SK-N-SH (cell line): Measurements from ENCODE around the gene RAET1E. TPM values are rescaled to one million over a fixed set of nuclear protein-coding genes. Genes with fewer than 3 reads are reported as not detected.
A peak's percentile ranks its signal among the peaks of the same experiment; 100 is the strongest.

Experiments
- CTCF ChIA-PET: fragments of 300-600, 350-600 bp; formaldehyde crosslinking; extraction: SDS; loops from one replicate; lab custom pipeline; 2021; lab: Yijun Ruan, JAX
- POLR2A ChIA-PET: fragments of 350-600 bp; sonication (Branson Sonifier 250); formaldehyde crosslinking; extraction: SDS; loops from one replicate; lab custom pipeline; 2020; ENCODE audit warnings: antibody characterized with exemption, inconsistent platforms; lab: Yijun Ruan, JAX
- DNase-seq: peaks from one replicate; pipeline ENCODE4 v3.0.0; 2012
- H2AFZ ChIP-seq: fragments of 200-600 bp; sonication (generic); 2 replicates; pipeline ENCODE4 v1.8.1; 2016; ENCODE audit warnings: antibody characterized with exemption, mild to moderate bottlenecking, low read depth
- H3F3A ChIP-seq: fragments of 200-600 bp; sonication (generic); replicated peaks from 2 replicates; pipeline ENCODE3; 2016; ENCODE audit warnings: antibody characterized with exemption, mild to moderate bottlenecking; ENCODE audit not compliant: insufficient read depth
- H3K27ac ChIP-seq, 2 experiments: fragments of 200-500 bp in 1 of 2; fragments of 200-600 bp in 1 of 2; sonication (Bioruptor generic) in 1 of 2; sonication (generic), shearing (Covaris generic) in 1 of 2; 2 replicates each; pipeline versions ENCODE4 v1.5.1 to v1.6.1; 2014 to 2016; ENCODE audit warnings: low read depth in 2 of 2, inconsistent platforms in 1 of 2, low read length in 1 of 2, mild to moderate bottlenecking in 1 of 2, mixed read lengths in 1 of 2
- H3K27me3 ChIP-seq: fragments of 200-600 bp; sonication (generic), shearing (Covaris generic); 2 replicates; pipeline ENCODE4 v1.6.1; 2016; ENCODE audit warnings: mixed run types; ENCODE audit not compliant: insufficient read depth
- H3K36me3 ChIP-seq, 2 experiments: fragments of 200-500 bp in 1 of 2; fragments of 200-600 bp in 1 of 2; sonication (Bioruptor generic) in 1 of 2; sonication (generic) in 1 of 2; replicated peaks in 1 of 2; 2 replicates each; pipeline versions ENCODE3 to v1.5.1; 2014 to 2016; ENCODE audit warnings: low read length in 1 of 2, mild to moderate bottlenecking in 1 of 2; ENCODE audit not compliant: insufficient read depth in 2 of 2, control insufficient read depth in 1 of 2
- H3K4me1 ChIP-seq, 2 experiments: fragments of 200-500 bp in 1 of 2; fragments of 200-600 bp in 1 of 2; sonication (Bioruptor generic) in 1 of 2; sonication (generic), shearing (Covaris generic) in 1 of 2; 2 replicates each; pipeline versions ENCODE4 v1.5.1 to v1.6.1; 2014 to 2016; ENCODE audit warnings: low read depth in 1 of 2, low read length in 1 of 2, mixed run types in 1 of 2; ENCODE audit not compliant: insufficient read depth in 2 of 2, control insufficient read depth in 1 of 2
- H3K4me2 ChIP-seq: fragments of 200-600 bp; sonication (generic), shearing (Covaris generic); 2 replicates; pipeline ENCODE4 v1.6.1; 2017; ENCODE audit warnings: mixed run types
- H3K4me3 ChIP-seq, 2 experiments: fragments of 200-500 bp in 1 of 2; fragments of 200-600 bp in 1 of 2; sonication (Bioruptor generic) in 1 of 2; sonication (generic), shearing (Covaris generic) in 1 of 2; 2 replicates each; pipeline versions ENCODE4 v1.5.1 to v1.8.1; 2014 to 2016; ENCODE audit warnings: low read depth in 2 of 2, inconsistent platforms in 1 of 2, low read length in 1 of 2, mild to moderate bottlenecking in 1 of 2, mixed read lengths in 1 of 2, moderate library complexity in 1 of 2
- H3K79me2 ChIP-seq: fragments of 200-600 bp; sonication (generic); 2 replicates; pipeline ENCODE4 v1.8.1; 2017; ENCODE audit warnings: mild to moderate bottlenecking; ENCODE audit not compliant: insufficient read depth
- H3K9ac ChIP-seq: fragments of 200-600 bp; sonication (generic); 2 replicates; pipeline ENCODE4 v1.6.1; 2017; ENCODE audit warnings: mixed run types
- H3K9me2 ChIP-seq: fragments of 200-600 bp; sonication (generic); 2 replicates; pipeline ENCODE4 v1.6.1; 2017; ENCODE audit warnings: mixed run types
- H3K9me3 ChIP-seq: fragments of 200-600 bp; sonication (generic); 2 replicates; pipeline ENCODE4 v1.6.1; 2017; ENCODE audit warnings: mixed run types, mild to moderate bottlenecking, moderate library complexity
- H4K20me1 ChIP-seq: fragments of 200-600 bp; sonication (generic); 2 replicates; pipeline ENCODE4 v1.6.1; 2017; ENCODE audit warnings: mild to moderate bottlenecking, mixed run types; ENCODE audit not compliant: insufficient read depth
- CHD2 ChIP-seq: fragments of 150-350 bp; IDR thresholded peaks from 2 replicates; pipeline ENCODE4 v1.6.1; 2018; ENCODE audit warnings: low read length; ENCODE audit not compliant: partially characterized antibody
- EP300 ChIP-seq, 2 experiments: IDR thresholded peaks; 2 replicates each; pipeline versions ENCODE4 v1.4.0 to v1.6.1; 2012; ENCODE audit warnings: borderline replicate concordance in 1 of 2, low read depth in 1 of 2, low read length in 1 of 2
- EZH2phosphoT487 ChIP-seq: fragments of 200-600 bp; sonication (generic); IDR thresholded peaks from 2 replicates; pipeline ENCODE4 v1.6.1; 2017; ENCODE audit warnings: low read depth, mixed run types, mild to moderate bottlenecking, antibody characterized with exemption, moderate library complexity, borderline replicate concordance
- FOXJ3 ChIP-seq: sonication (generic); formaldehyde crosslinking; IDR thresholded peaks from 2 replicates; pipeline ENCODE4 v1.5.1; 2020; ENCODE audit warnings: mild to moderate bottlenecking, missing genetic modification reagents
- FOXM1 ChIP-seq: IDR thresholded peaks from 2 replicates; pipeline ENCODE4 v1.4.0; 2012; ENCODE audit warnings: low read depth, mild to moderate bottlenecking
- GABPA ChIP-seq: IDR thresholded peaks from 2 replicates; pipeline ENCODE4 v1.4.0; 2012; ENCODE audit warnings: low read depth, mild to moderate bottlenecking
- JUND ChIP-seq: IDR thresholded peaks from 2 replicates; pipeline ENCODE4 v1.4.0; 2012
- MAX ChIP-seq: IDR thresholded peaks from 2 replicates; pipeline ENCODE4 v1.4.0; 2012; ENCODE audit warnings: low read depth
- MXI1 ChIP-seq: IDR thresholded peaks from 2 replicates; pipeline ENCODE4 v1.6.1; 2012; ENCODE audit warnings: mild to moderate bottlenecking, low read depth, low read length, improper control_type of control experiment
- PBX3 ChIP-seq: IDR thresholded peaks from 2 replicates; pipeline ENCODE4; 2012
- POLR2AphosphoS5 ChIP-seq: IDR thresholded peaks from 2 replicates; pipeline ENCODE4 v1.6.1; 2012; ENCODE audit warnings: low read depth, low read length
- RAD21 ChIP-seq: IDR thresholded peaks from 2 replicates; pipeline ENCODE4 v1.6.1; 2012; ENCODE audit warnings: mild to moderate bottlenecking, low read length
- REST ChIP-seq: IDR thresholded peaks from 2 replicates; pipeline ENCODE4 v1.6.1; 2012; ENCODE audit warnings: mild to moderate bottlenecking, low read depth, low read length, moderate library complexity
- SIN3A ChIP-seq: IDR thresholded peaks from 2 replicates; pipeline ENCODE4 v1.6.1; 2012; ENCODE audit warnings: low read depth, mild to moderate bottlenecking, low read length, moderate library complexity, borderline replicate concordance
- TAF1 ChIP-seq: IDR thresholded peaks from 2 replicates; pipeline ENCODE4 v1.6.1; 2012; ENCODE audit warnings: low read depth, mild to moderate bottlenecking, low read length, moderate library complexity, borderline replicate concordance
- TCF12 ChIP-seq: IDR thresholded peaks from 2 replicates; pipeline ENCODE4 v1.4.0; 2012
- USF1 ChIP-seq: IDR thresholded peaks from 2 replicates; pipeline ENCODE4 v1.4.0; 2012; ENCODE audit warnings: low read depth, borderline replicate concordance
- USF2 ChIP-seq: fragments of 150-350 bp; IDR thresholded peaks from 2 replicates; pipeline ENCODE4 v1.6.1; 2017; ENCODE audit warnings: antibody characterized with exemption, low read length, low read depth, borderline replicate concordance
- WGBS: methylation state at CpG from one replicate; pipeline ENCODE4 v1.1.6; 2017; ENCODE audit warnings: low lambda C conversion rate; 5-methylcytosine and 5-hydroxymethylcytosine counted together
- polyA plus RNA-seq, 3 experiments: library from polyadenylated mRNA; depleted of rRNA; stranded (reverse); fragments of >200 nt; gene quantifications; 2 replicates each; pipeline ENCODE4 v1.2.3, GENCODE V29; 2012

Gene RAET1E
- polyA plus RNA-seq, 1 of the 3 experiments (the other 2 are of a cell fraction), result 0.15 TPM

- peak; percentile 91 for TF ChIP-seq REST
- peak; percentile 32; the same call in 1 of the 2 replicates for TF ChIP-seq POLR2AphosphoS5
- no peak for TF ChIP-seq FOXM1
- no peak; the same call in none of the 2 replicates for TF ChIP-seq TAF1
- TF ChIP-seq TCF12, result no peak
- TF ChIP-seq RAD21, result no peak
- TF ChIP-seq JUND, result no peak
- TF ChIP-seq CHD2, result no peak
- TF ChIP-seq MAX, result 0 out of 2 replicates have a peak, but pooled peaks have one; percentile 2
Observed at GRCh38 chr6:149863698-149864577, 34.0 kb downstream of the RAET1E start, which contains the start of gene LRP11 (continued).

- H3K36me3 ChIP-seq, result peaks cover 0 to 4% of the 10 kb centered on the region in 2 experiments
- peak overlapping the region; percentile 74 to 75 for H3K4me3 ChIP-seq
- H4K20me1 ChIP-seq, result no peaks in the 10 kb centered on the region
- peaks cover 17% of the 10 kb centered on the region for H3F3A ChIP-seq
- no peaks in the 10 kb centered on the region for H3K27me3 ChIP-seq
- CTCF ChIA-PET, result interaction anchor here (0.9 to 4.9 kb wide), 7 partner anchors 8 to 62 kb away, joined by 3 to 34 read pairs (median 3); no protein-coding TSS in a partner anchor
- peaks cover 49% of the 10 kb centered on the region for H3K79me2 ChIP-seq
- no peaks in the 10 kb centered on the region for H3K9me2 ChIP-seq
- H3K4me1 ChIP-seq, result peaks cover 10 to 14% of the 10 kb centered on the region in 2 experiments; a peak in 2 of 4 replicates
- peak; percentile 86 for DNase-seq
- POLR2A ChIA-PET, result interaction anchor here (0.8 to 1.4 kb wide), 3 partner anchors 16 to 23 kb away, joined by 3 to 8 read pairs (median 4); no protein-coding TSS in a partner anchor
- under 1% methylated on average over 17 of the region's 69 CpGs for WGBS
- peak overlapping the region; percentile 76 to 91 for H3K27ac ChIP-seq
- H3K4me2 ChIP-seq, result peak overlapping the region; percentile 93
- H2AFZ ChIP-seq, result peak overlapping the region; percentile 76; the same call in 1 of the 2 replicates
- H3K9me3 ChIP-seq, result no peaks in the 10 kb centered on the region
- peak overlapping the region; percentile 72 for H3K9ac ChIP-seq
- TF ChIP-seq SIN3A, result no peak; the same call in 1 of the 2 replicates
- no peak for TF ChIP-seq PBX3
- no peak for TF ChIP-seq RAD21
- TF ChIP-seq CHD2, result peak; percentile 22
- no peak for TF ChIP-seq GABPA
- no peak for TF ChIP-seq USF1
- no peak for TF ChIP-seq EZH2phosphoT487
- no peak for TF ChIP-seq FOXJ3 (CRISPR knock-in tag)
- no peak for TF ChIP-seq USF2
- TF ChIP-seq MXI1, result peak; percentile 34; the same call in 1 of the 2 replicates
- TF ChIP-seq EP300 (IDR thresholded peaks at IDR 0.05; ENCODE audit: borderline replicate concordance in 1 of 2, low read depth in 1 of 2, low read length in 1 of 2), result no peak; a peak in 1 of 4 replicates
Observed at GRCh38 chr6:149862922-149863697, 34.8 kb downstream of the RAET1E start.
